Heart right ventricle (tissue), 16 donors: ENCODE measurements around the gene WDHD1. TPM values are rescaled to one million over a fixed set of nuclear protein-coding genes. Genes with fewer than 3 reads are reported as not detected.

Experiments used
- ATAC-seq, 8 donors: fragments of 200-7000 bp; cut with Tn5 transposase; one replicate each; pipeline ENCODE4 v1.9.1; 2020; ENCODE audit warnings: mild to moderate bottlenecking in 8 of 8, moderate library complexity in 8 of 8, moderate number of reproducible peaks in 1 of 8
- DNase-seq, 2 donors: peaks; one replicate each; pipeline ENCODE4 v3.0.0-alpha.2; 2020
- H3K27ac ChIP-seq, 10 donors: fragments of 200-600 bp; sonication (generic) in 2 of 10; one replicate each; pipeline versions ENCODE4 v1.5.0 to v1.8.0; 2020 to 2022; ENCODE audit warnings: mild to moderate bottlenecking in 3 of 10
- H3K27me3 ChIP-seq, 7 donors: fragments of 200-600 bp; one replicate each; pipeline ENCODE4 v1.8.0; 2021 to 2022; ENCODE audit warnings: mild to moderate bottlenecking in 2 of 7
- H3K36me3 ChIP-seq, 9 donors: fragments of 200-600 bp; sonication (generic) in 1 of 9; one replicate each; pipeline versions ENCODE4 v1.5.0 to v1.8.0; 2020 to 2022; ENCODE audit warnings: mild to moderate bottlenecking in 2 of 9
- H3K4me1 ChIP-seq, 9 donors: fragments of 200-600 bp; sonication (generic) in 1 of 9; one replicate each; pipeline versions ENCODE4 v1.5.0 to v1.8.0; 2020 to 2022; ENCODE audit warnings: mild to moderate bottlenecking in 4 of 9
- H3K4me3 ChIP-seq, 10 donors: fragments of 200-600 bp; sonication (generic) in 2 of 10; one replicate each; pipeline versions ENCODE4 v1.5.0 to v1.8.0; 2020 to 2022; ENCODE audit warnings: mild to moderate bottlenecking in 7 of 10, moderate library complexity in 2 of 10
- H3K9me3 ChIP-seq, 11 donors: fragments of 200-600 bp in 10 of 11; sonication (generic) in 2 of 11; one replicate each; pipeline versions ENCODE4 v1.5.0 to v1.8.0; 2013 to 2022; ENCODE audit warnings: mild to moderate bottlenecking in 2 of 11, control low read depth in 1 of 11, moderate library complexity in 1 of 11
- WGBS, 2 donors: extraction: QIAGEN DNeasy Blood & Tissue Kit; methylation state at CpG; one replicate each; pipeline ENCODE4 v1.1.7; 2013; ENCODE audit warnings: inconsistent platforms in 1 of 2; 5-methylcytosine and 5-hydroxymethylcytosine counted together
- intact Hi-C, 10 donors: fragments of 100-400 bp; cut with DNase I; formaldehyde crosslinking; loops; one replicate each; pipeline versions ENCODE4 v1.11.1 to v1.14.2; 2022
- polyA plus RNA-seq, 2 donors: library from polyadenylated mRNA; stranded (reverse); fragments of 200-250 nt; gene quantifications; one replicate each; pipeline ENCODE4 v1.2.3, GENCODE V29; 2013
- total RNA-seq, 10 donors: library from RNA; stranded (reverse); fragmentation: NEBNext Ultra II Directional in 3 of 10; extraction: Animal tissue kit (Norgen Biotek cat#: 25700) in 3 of 10; gene quantifications; one replicate each; pipeline versions ENCODE4 v1.2.1 to v1.2.4, GENCODE V29; 2021 to 2023
- TF ChIP-seq, protein P1 (sequence below), 9 donors: fragments of 200-600 bp; sonication (generic) in 2 of 9; IDR thresholded peaks; one replicate each; pipeline versions ENCODE4 v1.5.0 to v1.8.0; 2021 to 2022; ENCODE audit warnings: antibody characterized with exemption in 9 of 9, mild to moderate bottlenecking in 5 of 9, moderate library complexity in 1 of 9
- donor health status: Arrhythmogenic right ventricular cardiomyopathy.
- donor health status: ischemic (EF 13 %, LVEDD 7.1; RV severe dilation, severe dysfunction).
- donor health status: healthy with polysubstance abuse.
- donor health status: DM: no; HTN: yes; CAD: no.
- donor health status: DM: no; HTN: no; CAD: no.
- donor health status: ischemic (EF 25% LVEDD 6.9; RV normal size, moderate dysfunction).
- donor health status: ischemic (EF 25% LVEDD 5.7; RV mildly dilated, moderate dysfunction).
- donor health status: healthy.
- donor health status: DM: yes; HTN: yes; CAD: no.
- donor health status: Ischemic cardiomyopathy.
- donor health status: ischemic (EF 35%, LVEDD 5.7; RV mildly dilated, moderate dysfunction).
- donor health status: nonischemic (EF 11% LVEDD 7.7; RV severe dilation, severe dysfunction).
- donor health status: DM: yes; HTN: yes; CAD: no.
- donor health status: PGD.
- donor health status: ischemic (EF 29% LVEDD 5.4; RV normal size, mild dysfunction).
- donor health status: nonischemic (EF 23%, LVEDD 6.1; RV moderate dilation, normal function).

Gene WDHD1
- total and polyA plus RNA-seq, 12 donors = 0.59 to 2.7 (median 1.9) TPM

- H3K9me3 ChIP-seq = no peaks in the 10 kb centered on the region
- H3K27me3 ChIP-seq = no peaks in the 10 kb centered on the region
- H3K27ac ChIP-seq = no peak overlapping the region
- peaks cover 0 to 76% (median 4%) of the 10 kb centered on the region in 9 donors for H3K36me3 ChIP-seq
- DNase-seq (no peak), ATAC-seq (no peak)
- WGBS, 2 donors = 89 to 93% methylated on average over 5 of the region's 5 CpGs
- peaks cover 2 to 74% (median 53%) of the 10 kb centered on the region in 9 donors for H3K4me1 ChIP-seq
- intact Hi-C loops = no loop called here
- TF ChIP-seq, protein P1, sequence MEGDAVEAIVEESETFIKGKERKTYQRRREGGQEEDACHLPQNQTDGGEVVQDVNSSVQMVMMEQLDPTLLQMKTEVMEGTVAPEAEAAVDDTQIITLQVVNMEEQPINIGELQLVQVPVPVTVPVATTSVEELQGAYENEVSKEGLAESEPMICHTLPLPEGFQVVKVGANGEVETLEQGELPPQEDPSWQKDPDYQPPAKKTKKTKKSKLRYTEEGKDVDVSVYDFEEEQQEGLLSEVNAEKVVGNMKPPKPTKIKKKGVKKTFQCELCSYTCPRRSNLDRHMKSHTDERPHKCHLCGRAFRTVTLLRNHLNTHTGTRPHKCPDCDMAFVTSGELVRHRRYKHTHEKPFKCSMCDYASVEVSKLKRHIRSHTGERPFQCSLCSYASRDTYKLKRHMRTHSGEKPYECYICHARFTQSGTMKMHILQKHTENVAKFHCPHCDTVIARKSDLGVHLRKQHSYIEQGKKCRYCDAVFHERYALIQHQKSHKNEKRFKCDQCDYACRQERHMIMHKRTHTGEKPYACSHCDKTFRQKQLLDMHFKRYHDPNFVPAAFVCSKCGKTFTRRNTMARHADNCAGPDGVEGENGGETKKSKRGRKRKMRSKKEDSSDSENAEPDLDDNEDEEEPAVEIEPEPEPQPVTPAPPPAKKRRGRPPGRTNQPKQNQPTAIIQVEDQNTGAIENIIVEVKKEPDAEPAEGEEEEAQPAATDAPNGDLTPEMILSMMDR (IDR thresholded peaks at IDR 0.05) = no peak
- no peak overlapping the region for H3K4me3 ChIP-seq
Measured at GRCh38 chr14:55057919-55058318, 31.0 kb upstream of the WDHD1 start.

DNA sequence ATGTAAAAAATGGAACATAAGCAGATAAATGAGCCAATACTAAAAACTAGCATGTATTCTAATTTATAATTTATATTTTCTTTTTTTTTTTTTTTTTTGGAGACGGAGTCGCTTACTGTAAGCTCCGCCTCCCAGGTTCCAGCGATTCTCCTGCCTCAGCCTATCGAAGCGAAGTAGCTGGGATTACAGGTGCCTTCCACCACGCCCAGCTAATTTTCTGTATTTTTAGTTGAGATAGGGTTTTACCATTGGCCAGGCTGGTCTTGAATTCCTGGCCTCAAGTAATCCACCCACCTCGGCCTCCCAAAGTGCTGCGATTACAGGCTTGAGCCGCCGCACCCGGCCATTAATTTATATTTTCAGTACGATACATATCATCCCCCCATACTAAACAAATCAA lies 27.2 kb upstream of the WDHD1 start:
- H3K4me1 ChIP-seq = peaks cover 0 to 58% (median 43%) of the 10 kb centered on the region in 9 donors
- intact Hi-C loops = loop anchor here in 1 of 10 donors (5.0 kb wide), 1 partner anchor 78 kb away; no protein-coding TSS in a partner anchor
- ATAC-seq = no peak

DNA sequence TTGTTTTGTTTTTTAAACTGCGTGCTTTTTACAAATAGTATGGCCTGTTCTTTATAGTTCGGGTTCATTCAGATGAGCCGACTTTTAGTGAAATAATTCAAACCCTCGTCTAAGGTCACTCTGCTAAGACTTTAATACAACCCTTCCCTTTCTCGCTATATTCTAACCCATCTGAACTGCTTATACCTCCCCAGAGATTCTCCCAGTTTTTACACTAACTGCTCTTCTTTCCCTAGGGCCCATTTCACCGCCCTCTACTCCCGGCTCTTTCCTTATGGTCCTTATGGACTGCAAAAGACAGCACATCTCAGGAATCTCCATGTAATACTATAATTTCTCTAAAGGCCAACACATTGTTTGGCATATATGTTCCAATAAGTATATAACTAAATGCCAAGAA lies 26.6 kb upstream of the WDHD1 start:
- WGBS, 2 donors = 86 to 88% methylated on average over 7 of the region's 7 CpGs
- H3K9me3 ChIP-seq = no peaks in the 10 kb centered on the region
- no peaks in the 10 kb centered on the region for H3K27me3 ChIP-seq
- no peak for ATAC-seq
- no peak for DNase-seq
- H3K27ac ChIP-seq = peak overlapping the region in 3 of 10 donors; percentile 100
- H3K36me3 ChIP-seq = peaks cover 0 to 37% (median 4%) of the 10 kb centered on the region in 9 donors
- peaks cover 0 to 57% (median 43%) of the 10 kb centered on the region in 9 donors for H3K4me1 ChIP-seq
- TF ChIP-seq, protein P1 (IDR thresholded peaks at IDR 0.05) = no peak
- intact Hi-C loops = loop anchor here in 1 of 10 donors (5.0 kb wide), 1 partner anchor 79 kb away; no protein-coding TSS in a partner anchor
- peak overlapping the region in 3 of 10 donors; percentile 95 to 97 (median 97) for H3K4me3 ChIP-seq

More for the DNA sequence above, 27.2 kb upstream of the WDHD1 start:
- H3K4me3 ChIP-seq = no peak overlapping the region
- no peaks in the 10 kb centered on the region for H3K9me3 ChIP-seq
- peaks cover 0 to 40% (median 4%) of the 10 kb centered on the region in 9 donors for H3K36me3 ChIP-seq
- no peak for DNase-seq
- 98 to 99% methylated on average over 13 of the region's 13 CpGs for WGBS, 2 donors
- no peak overlapping the region for H3K27ac ChIP-seq
- no peaks in the 10 kb centered on the region for H3K27me3 ChIP-seq
- TF ChIP-seq, protein P1 (IDR thresholded peaks at IDR 0.05) = no peak

- Histone ChIP-seq H3K27me3 (no peaks in the 10 kb centered on the region), H3K9me3 (no peaks in the 10 kb centered on the region), H3K36me3 (peaks cover 0 to 33% (median 4%) of the 10 kb centered on the region in 9 donors), H3K4me1 (peaks cover 0 to 53% (median 43%) of the 10 kb centered on the region in 9 donors), H3K4me3 (peak overlapping the region in 9 of 10 donors; percentile 83 to 100 (median 95)), H3K27ac (peak overlapping the region in 7 of 10 donors; percentile 100)
- WGBS, 2 donors = 67 to 69% methylated on average over 6 of the region's 6 CpGs
- intact Hi-C loops = loop anchor here in 1 of 10 donors (5.0 kb wide), 1 partner anchor 79 kb away; no protein-coding TSS in a partner anchor
- ATAC-seq (no peak), DNase-seq (no peak)
- TF ChIP-seq, protein P1 (IDR thresholded peaks at IDR 0.05) = no peak
Measured at GRCh38 chr14:55053018-55053417, 26.1 kb upstream of the WDHD1 start.
